Psoas muscle (tissue), 8 donors: Measurements from ENCODE around the gene CDC14A. TPM values are rescaled to one million over a fixed set of nuclear protein-coding genes. Genes with fewer than 3 reads are reported as not detected.

ENCODE experiments used
- ATAC-seq, 4 donors: fragments of 200-7000 bp; cut with Tn5 transposase; one replicate each; pipeline ENCODE4 v1.9.1; 2020; ENCODE audit warnings: moderate library complexity in 3 of 4, mild to moderate bottlenecking in 2 of 4
- DNase-seq, 2 donors: peaks; one replicate each; pipeline ENCODE4 v3.0.0-alpha.2; 2020
- H3K27ac ChIP-seq: fragments of 200-600 bp; one replicate; pipeline ENCODE4 v1.8.0; 2022
- H3K27me3 ChIP-seq, 3 donors: fragments of 200-600 bp in 1 of 3; one replicate each; pipeline versions ENCODE4 v1.6.1 to v1.8.0; 2013 to 2022; ENCODE audit warnings: low read length in 2 of 3, mild to moderate bottlenecking in 2 of 3, moderate library complexity in 1 of 3; ENCODE audit not compliant: insufficient read depth in 3 of 3
- H3K36me3 ChIP-seq, 2 donors: fragments of 200-600 bp in 1 of 2; one replicate each; pipeline versions ENCODE4 v1.6.1 to v1.8.0; 2013 to 2022; ENCODE audit warnings: low read depth in 1 of 2, mild to moderate bottlenecking in 1 of 2, moderate library complexity in 1 of 2; ENCODE audit not compliant: insufficient read depth in 1 of 2
- H3K4me1 ChIP-seq: fragments of 200-600 bp; one replicate; pipeline ENCODE4 v1.8.0; 2022
- H3K4me3 ChIP-seq: fragments of 200-600 bp; one replicate; pipeline ENCODE4 v1.8.0; 2022; ENCODE audit warnings: mild to moderate bottlenecking
- H3K9me3 ChIP-seq: fragments of 200-600 bp; one replicate; pipeline ENCODE4 v1.8.0; 2022
- WGBS, 3 donors: extraction: QIAGEN DNeasy Blood & Tissue Kit; methylation state at CpG; one replicate each; pipeline versions ENCODE4 v1.1.6 to v1.1.7; 2013; 5-methylcytosine and 5-hydroxymethylcytosine counted together
- intact Hi-C, 2 donors: fragments of 100-400 bp; cut with DNase I; formaldehyde crosslinking; loops; one replicate each; pipeline versions ENCODE4 v1.11.0 to v1.14.2; 2022
- polyA plus RNA-seq, 3 donors: library from polyadenylated mRNA; stranded (reverse); fragments of 200-250 nt; gene quantifications; one replicate each; pipeline ENCODE4 v1.2.3, GENCODE V29; 2013
- total RNA-seq, 4 donors: library from RNA; stranded (reverse); fragmentation: NEBNext Ultra II Directional in 2 of 4; extraction: Animal tissue kit (Norgen Biotek cat#: 25700) in 2 of 4; gene quantifications; one replicate each; pipeline versions ENCODE4 v1.2.1 to v1.2.4, GENCODE V29; 2021 to 2023
- TF ChIP-seq, protein P1 (sequence below): fragments of 200-600 bp; IDR thresholded peaks from one replicate; pipeline ENCODE4 v1.8.0; 2022; ENCODE audit warnings: antibody characterized with exemption
- donor health status: healthy with polysubstance abuse.
- donor health status: DM: no; HTN: no; CAD: no; lungs with moderate emphysema.
- donor health status: Bipolar disorder and iron deficiency.
- donor health status: healthy.
- donor health status: DM: yes; HTN: yes; CAD: no.
- donor health status: DM: no; HTN: no; CAD: no.
- donor health status: DM: no; HTN: no; CAD: no.
- donor health status: DM: yes; HTN: yes; CAD: no.

The CDC14A gene
- total and polyA plus RNA-seq, 7 donors: 0.44 to 5.5 (median 2.3) TPM

DNA sequence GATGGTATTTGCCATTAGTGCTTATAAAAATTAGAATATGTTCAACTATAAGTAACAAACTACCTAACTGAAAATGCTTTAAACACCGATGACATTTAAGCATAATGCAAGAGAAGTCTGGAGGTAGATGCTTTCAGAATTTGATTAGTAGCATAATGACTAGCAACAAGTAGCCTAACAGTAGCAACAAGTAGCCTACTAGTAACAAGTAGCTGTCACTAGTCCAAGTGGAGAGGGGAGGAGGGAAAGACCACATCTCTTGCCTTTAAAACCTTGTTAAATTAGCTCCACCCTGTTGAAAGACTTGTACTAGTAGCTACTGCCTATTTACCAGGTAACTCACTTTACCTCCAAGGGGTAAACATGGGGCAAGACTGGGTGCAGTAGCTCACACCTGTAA, 193.5 kb downstream of the CDC14A start:
- Histone ChIP-seq H3K27me3 (peaks cover 0 to 18% (median 2%) of the 10 kb centered on the region in 3 donors), H3K4me1 (no peaks in the 10 kb centered on the region), H3K9me3 (no peaks in the 10 kb centered on the region), H3K36me3 (no peaks in the 10 kb centered on the region), H3K4me3 (no peak overlapping the region), H3K27ac (no peak overlapping the region)
- 95 to 98% (median 96%) methylated on average over 1 of the region's 1 CpG for WGBS, 3 donors
- TF ChIP-seq, protein P1, sequence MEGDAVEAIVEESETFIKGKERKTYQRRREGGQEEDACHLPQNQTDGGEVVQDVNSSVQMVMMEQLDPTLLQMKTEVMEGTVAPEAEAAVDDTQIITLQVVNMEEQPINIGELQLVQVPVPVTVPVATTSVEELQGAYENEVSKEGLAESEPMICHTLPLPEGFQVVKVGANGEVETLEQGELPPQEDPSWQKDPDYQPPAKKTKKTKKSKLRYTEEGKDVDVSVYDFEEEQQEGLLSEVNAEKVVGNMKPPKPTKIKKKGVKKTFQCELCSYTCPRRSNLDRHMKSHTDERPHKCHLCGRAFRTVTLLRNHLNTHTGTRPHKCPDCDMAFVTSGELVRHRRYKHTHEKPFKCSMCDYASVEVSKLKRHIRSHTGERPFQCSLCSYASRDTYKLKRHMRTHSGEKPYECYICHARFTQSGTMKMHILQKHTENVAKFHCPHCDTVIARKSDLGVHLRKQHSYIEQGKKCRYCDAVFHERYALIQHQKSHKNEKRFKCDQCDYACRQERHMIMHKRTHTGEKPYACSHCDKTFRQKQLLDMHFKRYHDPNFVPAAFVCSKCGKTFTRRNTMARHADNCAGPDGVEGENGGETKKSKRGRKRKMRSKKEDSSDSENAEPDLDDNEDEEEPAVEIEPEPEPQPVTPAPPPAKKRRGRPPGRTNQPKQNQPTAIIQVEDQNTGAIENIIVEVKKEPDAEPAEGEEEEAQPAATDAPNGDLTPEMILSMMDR: no peak
- ATAC-seq: no peak
- DNase-seq: no peak
- intact Hi-C loops: no loop called here

DNA sequence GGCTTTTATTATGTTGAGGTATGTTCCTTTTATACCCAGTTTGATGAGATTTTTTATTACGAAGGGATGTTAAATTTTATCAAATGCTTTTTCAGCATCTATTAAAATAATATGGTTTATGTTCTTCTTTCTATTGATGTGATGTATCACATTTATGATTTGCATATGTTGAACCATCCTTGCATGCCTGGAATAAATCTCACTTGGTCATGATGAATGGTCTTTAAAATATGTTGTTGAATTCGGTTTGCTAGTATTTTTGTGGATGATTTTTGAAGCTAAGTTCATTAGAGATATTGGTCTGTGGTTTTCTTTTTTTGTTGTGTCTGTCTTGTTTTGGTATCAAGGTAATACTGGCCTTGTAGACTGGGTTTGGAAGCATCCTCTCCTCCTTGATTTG, 199.7 kb downstream of the CDC14A start:
- WGBS, 3 donors: 60 to 74% (median 68%) methylated on average over 2 of the region's 2 CpGs
- H3K9me3 ChIP-seq: peaks cover 21% of the 10 kb centered on the region
- H3K4me1 ChIP-seq: no peaks in the 10 kb centered on the region

DNA sequence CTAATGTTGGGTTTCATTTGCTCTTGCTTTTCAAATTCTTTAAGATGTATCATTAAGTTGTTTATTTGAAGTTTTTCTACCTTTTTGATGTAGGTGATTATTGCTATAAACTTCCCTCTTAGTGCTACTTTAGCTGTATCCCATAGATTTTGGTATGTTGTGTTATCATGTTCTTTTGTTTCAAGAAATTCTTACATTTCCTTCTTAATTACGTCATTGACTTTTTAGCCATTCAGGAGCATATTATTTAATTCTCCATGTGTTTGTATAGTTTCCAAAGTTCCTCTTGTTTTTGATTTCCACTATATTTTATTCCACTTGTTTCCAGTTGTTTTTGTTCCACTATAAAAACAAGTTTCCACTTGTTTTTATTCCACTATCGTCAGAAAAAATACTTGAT, 200.6 kb downstream of the CDC14A start:
- no peak for DNase-seq
- intact Hi-C loops: no loop called here
- Histone ChIP-seq H3K36me3 (no peaks in the 10 kb centered on the region), H3K4me3 (no peak overlapping the region), H3K9me3 (peaks cover 21% of the 10 kb centered on the region), H3K27me3 (peaks cover 0 to 2% (median 0%) of the 10 kb centered on the region in 3 donors), H3K27ac (no peak overlapping the region), H3K4me1 (no peaks in the 10 kb centered on the region)
- WGBS, 3 donors: 60 to 68% (median 61%) methylated on average over 2 of the region's 2 CpGs
- ATAC-seq: no peak
- TF ChIP-seq, protein P1: no peak

More for the DNA sequence above, 199.7 kb downstream of the CDC14A start:
- H3K4me3 ChIP-seq: no peak overlapping the region
- TF ChIP-seq, protein P1: no peak
- H3K27me3 ChIP-seq: no peaks in the 10 kb centered on the region
- H3K36me3 ChIP-seq: no peaks in the 10 kb centered on the region
- ATAC-seq (no peak), DNase-seq (no peak)
- no peak overlapping the region for H3K27ac ChIP-seq
- intact Hi-C loops: no loop called here

DNA sequence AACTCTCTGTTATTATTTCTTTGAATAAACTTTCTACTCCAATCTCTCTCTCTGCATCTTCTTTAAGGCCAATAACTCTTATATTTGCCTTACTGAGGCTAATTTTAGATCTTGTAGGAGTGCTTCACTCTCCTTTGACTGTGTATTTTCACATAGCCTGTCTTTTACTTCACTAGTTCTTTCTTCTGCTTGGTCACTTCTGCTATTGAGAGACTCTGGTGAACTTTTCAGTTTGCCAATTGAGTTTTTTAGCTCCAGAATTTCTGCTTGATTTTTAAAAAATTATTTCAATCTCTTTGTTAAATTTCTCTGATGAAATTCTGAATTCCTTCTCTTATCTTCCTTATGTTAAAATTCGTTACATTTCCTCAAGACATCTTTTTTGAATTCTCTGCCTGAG, 203.9 kb downstream of the CDC14A start:
- 61 to 83% (median 69%) methylated on average over 1 of the region's 1 CpG for WGBS, 3 donors
- Histone ChIP-seq H3K27me3 (peaks cover 0 to 2% (median 0%) of the 10 kb centered on the region in 3 donors), H3K4me1 (no peaks in the 10 kb centered on the region), H3K9me3 (peaks cover 21% of the 10 kb centered on the region), H3K4me3 (no peak overlapping the region), H3K27ac (no peak overlapping the region), H3K36me3 (no peaks in the 10 kb centered on the region)
- intact Hi-C loops: no loop called here
- ATAC-seq (no peak), DNase-seq (no peak)
- TF ChIP-seq, protein P1: no peak

DNA sequence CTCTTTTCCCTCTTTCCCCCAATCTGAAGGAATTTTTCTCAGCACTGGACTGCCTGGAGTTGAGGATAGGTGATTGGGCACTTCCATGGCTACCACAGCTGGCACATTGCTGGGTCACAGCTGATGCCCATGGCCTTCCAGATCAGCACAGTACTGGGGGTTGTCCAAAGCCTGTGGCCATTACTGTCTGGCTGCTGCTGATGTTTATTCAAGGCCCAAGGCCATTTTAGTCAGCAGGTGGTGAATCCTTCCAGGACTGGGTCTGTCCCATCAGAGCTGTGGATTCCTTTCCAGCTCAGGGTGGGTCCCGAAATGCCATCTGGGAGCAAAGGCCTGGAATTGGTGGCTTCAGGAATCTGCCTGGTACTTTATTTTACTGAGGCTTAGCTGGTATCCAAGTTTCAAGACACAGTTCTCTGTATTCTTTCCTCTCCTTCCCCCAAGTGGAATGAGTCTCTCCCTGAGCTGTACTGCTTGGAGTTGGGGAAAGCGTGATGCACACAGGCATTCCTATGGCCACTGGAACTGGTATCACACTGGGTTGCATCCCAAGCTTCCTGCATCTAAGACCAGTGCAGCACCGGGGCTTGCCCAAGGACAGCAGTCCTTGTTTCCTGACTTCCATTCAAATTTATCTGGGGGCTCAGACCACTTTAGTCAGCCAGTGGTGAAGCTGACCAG, 204.8 kb downstream of the CDC14A start:
- Histone ChIP-seq H3K36me3 (no peaks in the 10 kb centered on the region), H3K9me3 (peaks cover 15% of the 10 kb centered on the region), H3K27ac (no peak overlapping the region), H3K27me3 (peaks cover 0 to 2% (median 0%) of the 10 kb centered on the region in 3 donors), H3K4me1 (no peaks in the 10 kb centered on the region), H3K4me3 (no peak overlapping the region)
- intact Hi-C loops: no loop called here
- TF ChIP-seq, protein P1: no peak
- WGBS, 3 donors: 79 to 83% (median 81%) methylated on average over 3 of the region's 3 CpGs
- ATAC-seq (no peak), DNase-seq (no peak)
